Thyroid gland (tissue), 4 donors: Measurements from ENCODE around the gene OR56B1.

Experiments used
- POLR2A ChIP-seq, 2 donors: fragments of 450-650 bp; IDR thresholded peaks; one replicate each; pipeline ENCODE4 v1.6.1; 2017; ENCODE audit warnings: antibody characterized with exemption in 2 of 2, mild to moderate bottlenecking in 2 of 2, moderate library complexity in 1 of 2
- TF ChIP-seq, protein P1 (sequence below), 6 experiments: fragments of 200-600 bp in 3 of 6; fragments of 450-650 bp in 3 of 6; sonication (generic) in 3 of 6; IDR thresholded peaks; one replicate each; pipeline ENCODE4 v1.5.1; 2016 to 2019; ENCODE audit warnings: antibody characterized with exemption in 6 of 6, mild to moderate bottlenecking in 2 of 6, inconsistent platforms in 1 of 6, moderate library complexity in 1 of 6

DNA sequence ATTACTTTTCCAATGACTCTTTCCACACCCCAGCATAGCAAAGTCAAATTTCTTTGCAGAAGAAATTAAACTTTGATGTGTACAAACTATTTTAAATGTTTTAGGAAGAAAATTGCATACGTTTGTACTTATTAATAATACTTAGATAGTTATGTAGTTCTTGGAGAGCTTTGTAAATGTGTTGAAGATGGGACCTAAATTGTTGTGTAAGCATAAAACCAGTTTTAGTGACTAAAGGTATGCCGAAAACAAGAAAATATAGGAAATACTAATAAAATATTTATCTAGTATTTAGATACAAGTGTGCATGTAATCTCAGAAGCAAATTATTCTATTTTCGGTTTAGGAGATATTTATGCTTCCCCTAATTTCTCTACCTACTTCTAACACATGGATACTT, 13.6 kb downstream of the OR56B1 start:
- TF ChIP-seq, protein P1, sequence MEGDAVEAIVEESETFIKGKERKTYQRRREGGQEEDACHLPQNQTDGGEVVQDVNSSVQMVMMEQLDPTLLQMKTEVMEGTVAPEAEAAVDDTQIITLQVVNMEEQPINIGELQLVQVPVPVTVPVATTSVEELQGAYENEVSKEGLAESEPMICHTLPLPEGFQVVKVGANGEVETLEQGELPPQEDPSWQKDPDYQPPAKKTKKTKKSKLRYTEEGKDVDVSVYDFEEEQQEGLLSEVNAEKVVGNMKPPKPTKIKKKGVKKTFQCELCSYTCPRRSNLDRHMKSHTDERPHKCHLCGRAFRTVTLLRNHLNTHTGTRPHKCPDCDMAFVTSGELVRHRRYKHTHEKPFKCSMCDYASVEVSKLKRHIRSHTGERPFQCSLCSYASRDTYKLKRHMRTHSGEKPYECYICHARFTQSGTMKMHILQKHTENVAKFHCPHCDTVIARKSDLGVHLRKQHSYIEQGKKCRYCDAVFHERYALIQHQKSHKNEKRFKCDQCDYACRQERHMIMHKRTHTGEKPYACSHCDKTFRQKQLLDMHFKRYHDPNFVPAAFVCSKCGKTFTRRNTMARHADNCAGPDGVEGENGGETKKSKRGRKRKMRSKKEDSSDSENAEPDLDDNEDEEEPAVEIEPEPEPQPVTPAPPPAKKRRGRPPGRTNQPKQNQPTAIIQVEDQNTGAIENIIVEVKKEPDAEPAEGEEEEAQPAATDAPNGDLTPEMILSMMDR (IDR thresholded peaks at IDR 0.05), result no peak
- TF ChIP-seq POLR2A (IDR thresholded peaks at IDR 0.05), result no peak
